GM12878 (cell line): ENCODE results near the gene IL6R. TPM values are rescaled to one million over a fixed set of nuclear protein-coding genes. Genes with fewer than 3 reads are reported as not detected.

Source experiments
- ATAC-seq: fragments of 200-7000 bp; cut with Tn5 transposase; 3 replicates; pipeline ENCODE4 v1.9.1; 2020; ENCODE audit warnings: mild to moderate bottlenecking, moderate library complexity
- BruUV-seq: library from RNA; stranded (reverse); fragments of 400-500 nt; replicated peaks from 2 replicates; lab custom pipeline; 2021; lab: Mats Ljungman, UMichigan
- CTCF ChIA-PET: fragments of 300-600 bp; sonication (Branson Sonifier 250); formaldehyde crosslinking; extraction: SDS; loops from one replicate; lab custom pipeline; 2021; ENCODE audit warnings: inconsistent platforms; lab: Yijun Ruan, JAX
- POLR2A ChIA-PET: fragments of 350-600 bp; formaldehyde crosslinking; extraction: SDS; loops from one replicate; lab custom pipeline; 2021; ENCODE audit warnings: inconsistent platforms; lab: Charles Lee
- RAD21 ChIA-PET: fragments of 300-600 bp; sonication (Branson Sonifier 250); formaldehyde crosslinking; loops from one replicate; lab custom pipeline; 2023; ENCODE audit warnings: antibody characterized with exemption; ENCODE audit not compliant: unreplicated experiment; lab: Charles Lee
- SMC1A ChIA-PET: fragments of 300-600 bp; sonication (Branson Sonifier 250); formaldehyde crosslinking; loops from one replicate; lab custom pipeline; 2023; ENCODE audit not compliant: unreplicated experiment, uncharacterized antibody; lab: Charles Lee
- DNase-seq: peaks from one replicate; pipeline ENCODE4 v3.0.0-alpha.2; 2011; ENCODE audit warnings: low read depth, low spot score
- FAIRE-seq: peaks from 3 replicates; lab custom pipeline; 2011; peaks lifted over from hg19 to GRCh38; lab: Jason Lieb, UNC
- H2AFZ ChIP-seq: 2 replicates; pipeline ENCODE4 v1.6.0; 2011; ENCODE audit warnings: low read depth, low read length, control low read depth; ENCODE audit not compliant: control insufficient read depth
- H3K27ac ChIP-seq: 2 replicates; pipeline ENCODE4 v1.5.1; 2011; ENCODE audit warnings: control low read depth; ENCODE audit not compliant: control insufficient read depth, insufficient read depth
- H3K27me3 ChIP-seq, 2 experiments: replicated peaks in 1 of 2; 2 replicates each; pipeline versions ENCODE4 v1.6.0 to v1.6.1; 2011; ENCODE audit warnings: low read length in 1 of 2; ENCODE audit not compliant: control insufficient read depth in 2 of 2, insufficient read depth in 2 of 2
- H3K36me3 ChIP-seq, 2 experiments: 2 replicates each; pipeline ENCODE4 v1.5.1; 2011; ENCODE audit warnings: low read length in 1 of 2; ENCODE audit not compliant: control insufficient read depth in 2 of 2, insufficient read depth in 2 of 2
- H3K4me1 ChIP-seq: 2 replicates; pipeline ENCODE4 v1.6.1; 2011; ENCODE audit warnings: mild to moderate bottlenecking, low read length, moderate library complexity, mixed read lengths; ENCODE audit not compliant: control insufficient read depth, insufficient read depth
- H3K4me2 ChIP-seq: 2 replicates; pipeline ENCODE4 v1.6.0; 2011; ENCODE audit warnings: control low read depth; ENCODE audit not compliant: control insufficient read depth, insufficient read depth
- H3K4me3 ChIP-seq: fragments of 200-600 bp; sonication (generic); 2 replicates; pipeline ENCODE4 v1.5.1; 2016
- H3K79me2 ChIP-seq: 2 replicates; pipeline ENCODE4 v1.6.0; 2011; ENCODE audit warnings: low read length; ENCODE audit not compliant: control insufficient read depth, insufficient read depth
- H3K9ac ChIP-seq: 2 replicates; pipeline ENCODE4 v1.8.0; 2011; ENCODE audit warnings: low read length, control low read depth, mixed read lengths; ENCODE audit not compliant: control insufficient read depth, insufficient read depth
- H3K9me3 ChIP-seq: replicated peaks from 3 replicates; pipeline ENCODE4 v1.5.1; 2011; ENCODE audit warnings: mild to moderate bottlenecking, low read length; ENCODE audit not compliant: control insufficient read depth, insufficient read depth
- H4K20me1 ChIP-seq: 2 replicates; pipeline ENCODE4 v1.6.0; 2011; ENCODE audit not compliant: control insufficient read depth, insufficient read depth
- BMI1 ChIP-seq: fragments of 450-650 bp; IDR thresholded peaks from 2 replicates; pipeline ENCODE4 v1.6.1; 2016; ENCODE audit warnings: mild to moderate bottlenecking, moderate library complexity, borderline replicate concordance
- EED ChIP-seq: sonication (generic); IDR thresholded peaks from 2 replicates; pipeline ENCODE4 v1.6.1; 2016; ENCODE audit warnings: antibody characterized with exemption, low read depth
- FOXM1 ChIP-seq: IDR thresholded peaks from 2 replicates; pipeline ENCODE4 v1.6.1; 2012; ENCODE audit warnings: low read depth, mild to moderate bottlenecking, inconsistent platforms, low read length, moderate library complexity
- LARP7 ChIP-seq: fragments of 450-650 bp; IDR thresholded peaks from 2 replicates; pipeline ENCODE4 v1.6.1; 2017; ENCODE audit warnings: mild to moderate bottlenecking
- POLR2AphosphoS2 ChIP-seq: IDR thresholded peaks from 2 replicates; pipeline ENCODE4 v1.6.1; 2011; ENCODE audit warnings: low read depth, mild to moderate bottlenecking, low read length, improper control_type of control experiment, moderate library complexity
- TCF12 ChIP-seq: IDR thresholded peaks from 2 replicates; pipeline ENCODE4 v1.6.1; 2011; ENCODE audit warnings: low read depth, mild to moderate bottlenecking, low read length
- WGBS: methylation state at CpG from one replicate; pipeline ENCODE4 v1.1.6; 2016; ENCODE audit warnings: low lambda C conversion rate; ENCODE audit not compliant: insufficient replicate concordance, insufficient coverage; ENCODE audit errors: missing lambda C conversion rate; 5-methylcytosine and 5-hydroxymethylcytosine counted together
- in situ Hi-C: fragments of 300-500 bp; cut with MboI; formaldehyde crosslinking; loops from 9 replicates; pipeline ENCODE4 v1.14.3; 2018; ENCODE audit warnings: mixed read lengths
- intact Hi-C: fragments of 100-400 bp; cut with micrococcal nuclease; formaldehyde crosslinking; loops from one replicate; pipeline ENCODE4 v1.14.2; 2022; ENCODE audit not compliant: unreplicated experiment
- polyA plus RNA-seq, 11 experiments: library from polyadenylated mRNA; depleted of rRNA in 4 of 11; unstranded in 6 of 11; stranded (reverse) in 5 of 11; fragments of >200 nt; fragmentation: Nextera tagmentation in 4 of 11; fragmentation: Illumina TruSeq in 1 of 11; extraction: Ambion mirVana in 4 of 11; extraction: Trizol in 1 of 11; gene quantifications; 1 replicate in 1 of 11; 2 replicates in 10 of 11; pipeline versions ENCODE4 v1.2.1 to v1.2.3, GENCODE V29; 2011 to 2016; ENCODE audit warnings: inconsistent platforms in 2 of 11, missing spikeins in 2 of 11, low read depth in 1 of 11
- total RNA-seq, 4 experiments: library from RNA; depleted of rRNA in 3 of 4; stranded (reverse); fragments of >200 nt in 3 of 4; fragmentation: Illumina TruSeq in 1 of 4; extraction: Trizol in 1 of 4; gene quantifications; 2 replicates each; pipeline versions ENCODE4 v1.2.1 to v1.2.3, GENCODE V29; 2013 to 2021
- TF ChIP-seq, protein P1 (sequence below): fragments of 450-650 bp; IDR thresholded peaks from 2 replicates; pipeline ENCODE4 v1.6.1; 2017; ENCODE audit warnings: mild to moderate bottlenecking, moderate library complexity

IL6R gene
- total and polyA plus RNA-seq, 10 of the 15 experiments (the other 5 are each of a cell fraction or from before 2014, with no cell fraction given), result 1.9 to 43.4 (median 17.5) TPM

DNA sequence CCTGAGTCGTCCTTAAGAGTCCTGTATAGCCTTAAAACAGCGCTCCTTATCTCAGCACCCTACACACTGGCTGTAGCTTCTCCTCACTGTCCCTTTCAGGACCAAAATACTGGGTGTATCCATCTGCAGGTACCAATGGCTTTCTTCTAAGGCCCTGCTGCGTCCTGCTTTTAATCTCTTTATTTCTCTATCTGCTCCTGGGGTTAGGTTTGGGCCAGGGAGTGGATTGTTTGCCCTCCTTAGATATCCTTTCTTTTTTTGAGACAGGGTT lies 12.1 kb downstream of the IL6R start:
- no peak overlapping the region for H3K27ac ChIP-seq
- DNase-seq (no peak), ATAC-seq (no peak), FAIRE-seq (no peak)
- in situ Hi-C loops, result no loop called here
- ChIA-PET SMC1A (interaction anchor here (7.9 kb wide), 1 partner anchor 12 kb away, joined by 55 read pairs; the partner anchor contains the start of gene IL6R), RAD21 (interaction anchor here (0.6 to 5.6 kb wide), 6 partner anchors 9 to 224 kb away, joined by 3 to 52 read pairs (median 3); no protein-coding TSS in a partner anchor), POLR2A (interaction anchor here (0.6 to 1.0 kb wide), 2 partner anchors 17 to 34 kb away, joined by 3 to 5 read pairs; no protein-coding TSS in a partner anchor), CTCF (interaction anchor here (0.6 to 2.0 kb wide), 5 partner anchors 9 to 81 kb away, joined by 3 to 7 read pairs (median 3); no protein-coding TSS in a partner anchor)
- no peak overlapping the region for H3K4me3 ChIP-seq
- no peaks in the 10 kb centered on the region for H4K20me1 ChIP-seq
- 100% methylated on average over 3 of the region's 3 CpGs for WGBS
- no peaks in the 10 kb centered on the region for H3K27me3 ChIP-seq
- no peak for TF ChIP-seq LARP7
- TF ChIP-seq TCF12, result no peak
- no peaks in the 10 kb centered on the region for H3K9me3 ChIP-seq
- no peak overlapping the region for H3K4me2 ChIP-seq
- H3K4me1 ChIP-seq, result peaks cover 31% of the 10 kb centered on the region
- no peaks in the 10 kb centered on the region for H3K36me3 ChIP-seq
- H2AFZ ChIP-seq, result no peak overlapping the region
- no peaks in the 10 kb centered on the region; the same call in 1 of the 2 replicates for H3K79me2 ChIP-seq
- BruUV-seq, result no TSS peak
- intact Hi-C loops, result no loop called here
- H3K9ac ChIP-seq, result no peak overlapping the region

DNA sequence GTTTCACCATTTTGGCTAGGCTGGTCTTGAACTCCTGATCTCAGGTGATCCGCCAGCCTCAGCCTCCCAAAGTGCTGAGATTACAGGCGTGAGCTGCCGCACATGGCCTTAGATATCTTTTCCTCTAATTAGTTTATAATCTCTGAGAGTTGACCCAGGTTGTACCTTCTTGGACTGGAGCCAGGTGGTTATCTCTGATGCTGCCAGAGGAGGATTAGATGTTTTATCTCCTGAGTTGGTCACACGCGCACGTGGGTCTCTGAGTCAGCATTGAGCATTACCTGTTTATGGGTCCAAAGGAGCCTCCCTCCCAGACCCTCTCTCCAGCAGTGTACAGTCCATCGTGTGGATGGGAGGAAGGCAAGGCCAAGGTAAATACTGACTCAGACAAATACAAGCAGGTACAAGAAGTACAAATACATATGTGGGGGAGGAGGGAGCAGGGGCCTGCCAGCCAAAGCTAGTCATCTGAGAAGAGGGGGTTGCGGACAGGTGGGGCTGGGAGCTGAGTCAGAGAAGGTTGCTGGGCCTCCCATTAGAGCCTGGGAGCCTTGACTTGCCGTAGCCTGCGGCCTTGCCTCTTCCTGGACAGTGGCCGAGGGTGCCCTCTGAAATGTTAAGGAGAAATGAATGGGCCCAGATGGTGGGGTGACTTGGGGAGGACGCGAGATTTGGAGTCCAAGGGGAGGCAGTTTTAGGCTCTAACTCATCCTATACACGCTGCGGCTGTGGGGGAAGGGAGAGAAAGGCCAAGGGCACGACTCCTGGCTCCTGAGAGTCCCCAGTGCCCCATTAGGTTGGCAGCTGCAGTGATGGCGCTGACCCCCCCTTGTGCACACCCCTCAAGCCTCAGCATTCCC lies 13.1 kb downstream of the IL6R start:
- TF ChIP-seq FOXM1 (no peak), EED (peak; percentile 19; the same call in 1 of the 2 replicates), BMI1 (no peak), POLR2AphosphoS2 (no peak)
- TF ChIP-seq, protein P1, sequence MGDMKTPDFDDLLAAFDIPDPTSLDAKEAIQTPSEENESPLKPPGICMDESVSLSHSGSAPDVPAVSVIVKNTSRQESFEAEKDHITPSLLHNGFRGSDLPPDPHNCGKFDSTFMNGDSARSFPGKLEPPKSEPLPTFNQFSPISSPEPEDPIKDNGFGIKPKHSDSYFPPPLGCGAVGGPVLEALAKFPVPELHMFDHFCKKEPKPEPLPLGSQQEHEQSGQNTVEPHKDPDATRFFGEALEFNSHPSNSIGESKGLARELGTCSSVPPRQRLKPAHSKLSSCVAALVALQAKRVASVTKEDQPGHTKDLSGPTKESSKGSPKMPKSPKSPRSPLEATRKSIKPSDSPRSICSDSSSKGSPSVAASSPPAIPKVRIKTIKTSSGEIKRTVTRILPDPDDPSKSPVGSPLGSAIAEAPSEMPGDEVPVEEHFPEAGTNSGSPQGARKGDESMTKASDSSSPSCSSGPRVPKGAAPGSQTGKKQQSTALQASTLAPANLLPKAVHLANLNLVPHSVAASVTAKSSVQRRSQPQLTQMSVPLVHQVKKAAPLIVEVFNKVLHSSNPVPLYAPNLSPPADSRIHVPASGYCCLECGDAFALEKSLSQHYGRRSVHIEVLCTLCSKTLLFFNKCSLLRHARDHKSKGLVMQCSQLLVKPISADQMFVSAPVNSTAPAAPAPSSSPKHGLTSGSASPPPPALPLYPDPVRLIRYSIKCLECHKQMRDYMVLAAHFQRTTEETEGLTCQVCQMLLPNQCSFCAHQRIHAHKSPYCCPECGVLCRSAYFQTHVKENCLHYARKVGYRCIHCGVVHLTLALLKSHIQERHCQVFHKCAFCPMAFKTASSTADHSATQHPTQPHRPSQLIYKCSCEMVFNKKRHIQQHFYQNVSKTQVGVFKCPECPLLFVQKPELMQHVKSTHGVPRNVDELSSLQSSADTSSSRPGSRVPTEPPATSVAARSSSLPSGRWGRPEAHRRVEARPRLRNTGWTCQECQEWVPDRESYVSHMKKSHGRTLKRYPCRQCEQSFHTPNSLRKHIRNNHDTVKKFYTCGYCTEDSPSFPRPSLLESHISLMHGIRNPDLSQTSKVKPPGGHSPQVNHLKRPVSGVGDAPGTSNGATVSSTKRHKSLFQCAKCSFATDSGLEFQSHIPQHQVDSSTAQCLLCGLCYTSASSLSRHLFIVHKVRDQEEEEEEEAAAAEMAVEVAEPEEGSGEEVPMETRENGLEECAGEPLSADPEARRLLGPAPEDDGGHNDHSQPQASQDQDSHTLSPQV, result no peak
- TF ChIP-seq, all 136 proteins: peak for 1
- H3K9ac ChIP-seq, result no peak overlapping the region
- ChIA-PET RAD21 (interaction anchor here (0.6 to 5.6 kb wide), 3 partner anchors 10 to 20 kb away, joined by 3 to 52 read pairs (median 3); no protein-coding TSS in a partner anchor), CTCF (no interaction called here), POLR2A (interaction anchor here (0.6 kb wide), 1 partner anchor 31 kb away, joined by 4 read pairs; no protein-coding TSS in a partner anchor), SMC1A (interaction anchor here (1.0 to 7.9 kb wide), 6 partner anchors 9 to 48 kb away, joined by 3 to 55 read pairs (median 16); partner anchors contain the start of gene IL6R)
- no peaks in the 10 kb centered on the region for H3K9me3 ChIP-seq
- intact Hi-C loops, result no loop called here
- no peak overlapping the region for H3K27ac ChIP-seq
- H3K36me3 ChIP-seq, result no peaks in the 10 kb centered on the region
- FAIRE-seq, result no peak
- no peaks in the 10 kb centered on the region for H3K27me3 ChIP-seq
- H4K20me1 ChIP-seq, result no peaks in the 10 kb centered on the region
- no TSS peak for BruUV-seq
- ATAC-seq, result no peak
- no peaks in the 10 kb centered on the region; the same call in 1 of the 2 replicates for H3K79me2 ChIP-seq
- no peak for DNase-seq
- H3K4me1 ChIP-seq, result peaks cover 28% of the 10 kb centered on the region
- H3K4me2 ChIP-seq, result no peak overlapping the region
- in situ Hi-C loops, result no loop called here
- H3K4me3 ChIP-seq, result no peak overlapping the region
- WGBS, result 41% methylated on average over 17 of the region's 17 CpGs
- H2AFZ ChIP-seq, result no peak overlapping the region
